ENCODE results near the gene EIF1. TPM values are rescaled to one million over a fixed set of nuclear protein-coding genes. Genes with fewer than 3 reads are reported as not detected.

EIF1 gene
- total and polyA plus RNA-seq, 2 experiments from 2014 or later = 272 to 603 TPM

DNA sequence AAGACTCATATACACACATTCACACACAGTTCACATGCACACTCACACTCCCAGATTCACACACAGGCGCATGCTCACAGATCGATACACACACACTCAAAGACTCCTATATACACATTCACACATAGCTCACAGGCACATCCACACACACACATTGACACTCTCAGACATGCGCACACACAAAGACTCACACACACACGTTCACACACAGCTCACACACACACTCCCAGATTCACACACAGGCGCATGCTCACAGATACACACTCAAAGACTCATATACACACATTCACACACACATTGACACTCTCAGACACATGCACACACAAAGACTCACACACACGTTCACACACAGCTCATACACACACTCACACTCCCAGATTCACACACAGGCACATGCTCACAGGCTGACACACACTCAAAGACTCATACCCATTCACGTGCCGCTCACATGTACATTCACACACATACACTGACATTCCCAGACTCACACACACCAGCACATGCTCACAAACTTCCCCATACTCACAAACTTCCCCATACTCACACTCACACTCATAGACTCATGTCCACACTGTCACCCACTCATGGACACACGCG, 38.7 kb upstream of the EIF1 start (continued):
- TF ChIP-seq, protein P1, sequence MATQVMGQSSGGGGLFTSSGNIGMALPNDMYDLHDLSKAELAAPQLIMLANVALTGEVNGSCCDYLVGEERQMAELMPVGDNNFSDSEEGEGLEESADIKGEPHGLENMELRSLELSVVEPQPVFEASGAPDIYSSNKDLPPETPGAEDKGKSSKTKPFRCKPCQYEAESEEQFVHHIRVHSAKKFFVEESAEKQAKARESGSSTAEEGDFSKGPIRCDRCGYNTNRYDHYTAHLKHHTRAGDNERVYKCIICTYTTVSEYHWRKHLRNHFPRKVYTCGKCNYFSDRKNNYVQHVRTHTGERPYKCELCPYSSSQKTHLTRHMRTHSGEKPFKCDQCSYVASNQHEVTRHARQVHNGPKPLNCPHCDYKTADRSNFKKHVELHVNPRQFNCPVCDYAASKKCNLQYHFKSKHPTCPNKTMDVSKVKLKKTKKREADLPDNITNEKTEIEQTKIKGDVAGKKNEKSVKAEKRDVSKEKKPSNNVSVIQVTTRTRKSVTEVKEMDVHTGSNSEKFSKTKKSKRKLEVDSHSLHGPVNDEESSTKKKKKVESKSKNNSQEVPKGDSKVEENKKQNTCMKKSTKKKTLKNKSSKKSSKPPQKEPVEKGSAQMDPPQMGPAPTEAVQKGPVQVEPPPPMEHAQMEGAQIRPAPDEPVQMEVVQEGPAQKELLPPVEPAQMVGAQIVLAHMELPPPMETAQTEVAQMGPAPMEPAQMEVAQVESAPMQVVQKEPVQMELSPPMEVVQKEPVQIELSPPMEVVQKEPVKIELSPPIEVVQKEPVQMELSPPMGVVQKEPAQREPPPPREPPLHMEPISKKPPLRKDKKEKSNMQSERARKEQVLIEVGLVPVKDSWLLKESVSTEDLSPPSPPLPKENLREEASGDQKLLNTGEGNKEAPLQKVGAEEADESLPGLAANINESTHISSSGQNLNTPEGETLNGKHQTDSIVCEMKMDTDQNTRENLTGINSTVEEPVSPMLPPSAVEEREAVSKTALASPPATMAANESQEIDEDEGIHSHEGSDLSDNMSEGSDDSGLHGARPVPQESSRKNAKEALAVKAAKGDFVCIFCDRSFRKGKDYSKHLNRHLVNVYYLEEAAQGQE (IDR thresholded peaks at IDR 0.05; ENCODE audit: unreplicated experiment) = no peak
- no peak for TF ChIP-seq NANOG (IDR thresholded peaks at IDR 0.05; ENCODE audit: borderline replicate concordance)
- TF ChIP-seq, protein P2, sequence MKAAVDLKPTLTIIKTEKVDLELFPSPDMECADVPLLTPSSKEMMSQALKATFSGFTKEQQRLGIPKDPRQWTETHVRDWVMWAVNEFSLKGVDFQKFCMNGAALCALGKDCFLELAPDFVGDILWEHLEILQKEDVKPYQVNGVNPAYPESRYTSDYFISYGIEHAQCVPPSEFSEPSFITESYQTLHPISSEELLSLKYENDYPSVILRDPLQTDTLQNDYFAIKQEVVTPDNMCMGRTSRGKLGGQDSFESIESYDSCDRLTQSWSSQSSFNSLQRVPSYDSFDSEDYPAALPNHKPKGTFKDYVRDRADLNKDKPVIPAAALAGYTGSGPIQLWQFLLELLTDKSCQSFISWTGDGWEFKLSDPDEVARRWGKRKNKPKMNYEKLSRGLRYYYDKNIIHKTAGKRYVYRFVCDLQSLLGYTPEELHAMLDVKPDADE (IDR thresholded peaks at IDR 0.05) = no peak
- no peak for TF ChIP-seq ZNF331 (CRISPR knock-in tag; IDR thresholded peaks at IDR 0.05; ENCODE audit: low read depth)
- TF ChIP-seq, protein P3, sequence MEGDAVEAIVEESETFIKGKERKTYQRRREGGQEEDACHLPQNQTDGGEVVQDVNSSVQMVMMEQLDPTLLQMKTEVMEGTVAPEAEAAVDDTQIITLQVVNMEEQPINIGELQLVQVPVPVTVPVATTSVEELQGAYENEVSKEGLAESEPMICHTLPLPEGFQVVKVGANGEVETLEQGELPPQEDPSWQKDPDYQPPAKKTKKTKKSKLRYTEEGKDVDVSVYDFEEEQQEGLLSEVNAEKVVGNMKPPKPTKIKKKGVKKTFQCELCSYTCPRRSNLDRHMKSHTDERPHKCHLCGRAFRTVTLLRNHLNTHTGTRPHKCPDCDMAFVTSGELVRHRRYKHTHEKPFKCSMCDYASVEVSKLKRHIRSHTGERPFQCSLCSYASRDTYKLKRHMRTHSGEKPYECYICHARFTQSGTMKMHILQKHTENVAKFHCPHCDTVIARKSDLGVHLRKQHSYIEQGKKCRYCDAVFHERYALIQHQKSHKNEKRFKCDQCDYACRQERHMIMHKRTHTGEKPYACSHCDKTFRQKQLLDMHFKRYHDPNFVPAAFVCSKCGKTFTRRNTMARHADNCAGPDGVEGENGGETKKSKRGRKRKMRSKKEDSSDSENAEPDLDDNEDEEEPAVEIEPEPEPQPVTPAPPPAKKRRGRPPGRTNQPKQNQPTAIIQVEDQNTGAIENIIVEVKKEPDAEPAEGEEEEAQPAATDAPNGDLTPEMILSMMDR (conservative IDR thresholded peaks at IDR 0.05; ENCODE audit: low read depth in 2 of 2) = no peak
- TF ChIP-seq JUNB (IDR thresholded peaks at IDR 0.05; ENCODE audit: unreplicated experiment) = no peak
- no peak for TF ChIP-seq STAT1 (IDR thresholded peaks at IDR 0.05; ENCODE audit: unreplicated experiment)

DNA sequence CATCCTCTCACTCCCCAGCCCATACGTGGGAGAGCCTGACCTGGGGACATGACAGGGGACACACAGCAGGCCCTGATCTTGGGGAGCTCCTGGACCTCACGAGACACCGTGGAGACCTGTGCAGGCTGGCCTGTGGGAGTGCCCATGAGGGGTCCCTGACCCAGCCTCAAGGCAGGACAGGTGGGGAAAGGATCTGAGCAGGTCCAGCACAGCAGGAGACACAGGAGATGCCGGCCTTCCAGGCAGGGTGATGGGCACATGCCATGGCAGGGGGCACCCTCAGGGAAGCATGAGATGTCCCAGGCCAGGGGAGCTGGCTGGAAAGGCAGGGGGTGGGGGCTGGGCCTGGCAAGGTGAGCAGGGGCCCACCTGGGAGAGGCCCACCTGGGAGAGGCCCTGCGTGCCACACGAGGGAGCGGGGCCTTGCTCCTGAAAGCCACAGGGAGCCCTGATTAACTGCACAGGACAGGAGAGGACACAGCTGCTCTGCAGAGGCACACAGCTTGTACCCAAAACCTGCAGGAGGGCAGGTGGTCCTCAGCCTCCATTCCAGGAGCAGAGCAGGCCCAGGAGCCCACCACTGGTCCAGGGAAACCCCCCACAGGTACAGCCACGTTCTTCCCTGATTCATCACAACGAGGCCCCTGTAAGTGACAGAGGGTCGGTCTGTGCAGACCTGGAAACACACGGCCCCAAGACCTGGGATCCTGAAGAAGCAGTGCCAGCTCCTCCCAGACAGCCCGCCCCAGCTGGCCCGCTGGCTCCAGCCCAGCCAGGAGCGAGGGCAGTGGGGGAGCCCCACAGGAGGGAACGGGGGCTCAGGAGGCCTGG, 37.7 kb upstream of the EIF1 start:
- Histone ChIP-seq H3F3A (replicated peaks; ENCODE audit: low read depth) (no peaks in the 10 kb centered on the region), H2AFZ (no peak overlapping the region), H3K9me2 (ENCODE audit: insufficient read depth) (no peaks in the 10 kb centered on the region), H3K27ac (ENCODE audit: low read depth) (no peak overlapping the region), H3K4me3 (no peak overlapping the region), H4K20me1 (replicated peaks; ENCODE audit: insufficient read depth) (no peaks in the 10 kb centered on the region), H3K4me1 (ENCODE audit: insufficient read depth) (peaks cover 5% of the 10 kb centered on the region), H3K27me3 (ENCODE audit: insufficient read depth) (no peaks in the 10 kb centered on the region), H3K36me3 (ENCODE audit: insufficient read depth) (no peaks in the 10 kb centered on the region), H3K79me2 (replicated peaks; ENCODE audit: insufficient read depth) (no peaks in the 10 kb centered on the region), H3K4me2 (no peak overlapping the region)
- Mint-ChIP-seq H3K36me3 (ENCODE audit: low read depth) (no peaks in the 10 kb centered on the region), H3K9me3 (no peaks in the 10 kb centered on the region), H3K4me3 (no peak overlapping the region), H3K27ac (no peak overlapping the region), H3K27me3 (ENCODE audit: insufficient read depth, low read depth, poor library complexity) (peaks cover 6% of the 10 kb centered on the region), H3K4me1 (peaks cover 12% of the 10 kb centered on the region)
- ATAC-seq = no peak
- no peak for DNase-seq (ENCODE audit: low spot score)
- TF ChIP-seq EZH2phosphoT487 (IDR thresholded peaks at IDR 0.05; ENCODE audit: unreplicated experiment) (no peak), POLR2AphosphoS5 (IDR thresholded peaks at IDR 0.05; ENCODE audit: low read depth) (no peak)
- TF ChIP-seq, protein P3 (conservative IDR thresholded peaks at IDR 0.05; ENCODE audit: low read depth in 2 of 2) = no peak

Measured in GM23338 (cell line).